SK-N-SH (cell line): ENCODE results near the gene C2CD3. TPM values are rescaled to one million over a fixed set of nuclear protein-coding genes. Genes with fewer than 3 reads are reported as not detected.

Source experiments
- CTCF ChIA-PET: fragments of 300-600, 350-600 bp; formaldehyde crosslinking; extraction: SDS; loops from one replicate; lab custom pipeline; 2021; lab: Yijun Ruan, JAX
- POLR2A ChIA-PET: fragments of 350-600 bp; sonication (Branson Sonifier 250); formaldehyde crosslinking; extraction: SDS; loops from one replicate; lab custom pipeline; 2020; ENCODE audit warnings: antibody characterized with exemption, inconsistent platforms; lab: Yijun Ruan, JAX
- DNase-seq: peaks from one replicate; pipeline ENCODE4 v3.0.0; 2012
- H2AFZ ChIP-seq: fragments of 200-600 bp; sonication (generic); 2 replicates; pipeline ENCODE4 v1.8.1; 2016; ENCODE audit warnings: antibody characterized with exemption, mild to moderate bottlenecking, low read depth
- H3F3A ChIP-seq: fragments of 200-600 bp; sonication (generic); replicated peaks from 2 replicates; pipeline ENCODE3; 2016; ENCODE audit warnings: antibody characterized with exemption, mild to moderate bottlenecking; ENCODE audit not compliant: insufficient read depth
- H3K27ac ChIP-seq, 2 experiments: fragments of 200-500 bp in 1 of 2; fragments of 200-600 bp in 1 of 2; sonication (Bioruptor generic) in 1 of 2; sonication (generic), shearing (Covaris generic) in 1 of 2; 2 replicates each; pipeline versions ENCODE4 v1.5.1 to v1.6.1; 2014 to 2016; ENCODE audit warnings: low read depth in 2 of 2, inconsistent platforms in 1 of 2, low read length in 1 of 2, mild to moderate bottlenecking in 1 of 2, mixed read lengths in 1 of 2
- H3K27me3 ChIP-seq: fragments of 200-600 bp; sonication (generic), shearing (Covaris generic); 2 replicates; pipeline ENCODE4 v1.6.1; 2016; ENCODE audit warnings: mixed run types; ENCODE audit not compliant: insufficient read depth
- H3K36me3 ChIP-seq, 2 experiments: fragments of 200-500 bp in 1 of 2; fragments of 200-600 bp in 1 of 2; sonication (Bioruptor generic) in 1 of 2; sonication (generic) in 1 of 2; replicated peaks in 1 of 2; 2 replicates each; pipeline versions ENCODE3 to v1.5.1; 2014 to 2016; ENCODE audit warnings: low read length in 1 of 2, mild to moderate bottlenecking in 1 of 2; ENCODE audit not compliant: insufficient read depth in 2 of 2, control insufficient read depth in 1 of 2
- H3K4me1 ChIP-seq, 2 experiments: fragments of 200-500 bp in 1 of 2; fragments of 200-600 bp in 1 of 2; sonication (Bioruptor generic) in 1 of 2; sonication (generic), shearing (Covaris generic) in 1 of 2; 2 replicates each; pipeline versions ENCODE4 v1.5.1 to v1.6.1; 2014 to 2016; ENCODE audit warnings: low read depth in 1 of 2, low read length in 1 of 2, mixed run types in 1 of 2; ENCODE audit not compliant: insufficient read depth in 2 of 2, control insufficient read depth in 1 of 2
- H3K4me2 ChIP-seq: fragments of 200-600 bp; sonication (generic), shearing (Covaris generic); 2 replicates; pipeline ENCODE4 v1.6.1; 2017; ENCODE audit warnings: mixed run types
- H3K4me3 ChIP-seq, 2 experiments: fragments of 200-500 bp in 1 of 2; fragments of 200-600 bp in 1 of 2; sonication (Bioruptor generic) in 1 of 2; sonication (generic), shearing (Covaris generic) in 1 of 2; 2 replicates each; pipeline versions ENCODE4 v1.5.1 to v1.8.1; 2014 to 2016; ENCODE audit warnings: low read depth in 2 of 2, inconsistent platforms in 1 of 2, low read length in 1 of 2, mild to moderate bottlenecking in 1 of 2, mixed read lengths in 1 of 2, moderate library complexity in 1 of 2
- H3K79me2 ChIP-seq: fragments of 200-600 bp; sonication (generic); 2 replicates; pipeline ENCODE4 v1.8.1; 2017; ENCODE audit warnings: mild to moderate bottlenecking; ENCODE audit not compliant: insufficient read depth
- H3K9ac ChIP-seq: fragments of 200-600 bp; sonication (generic); 2 replicates; pipeline ENCODE4 v1.6.1; 2017; ENCODE audit warnings: mixed run types
- H3K9me2 ChIP-seq: fragments of 200-600 bp; sonication (generic); 2 replicates; pipeline ENCODE4 v1.6.1; 2017; ENCODE audit warnings: mixed run types
- H3K9me3 ChIP-seq: fragments of 200-600 bp; sonication (generic); 2 replicates; pipeline ENCODE4 v1.6.1; 2017; ENCODE audit warnings: mixed run types, mild to moderate bottlenecking, moderate library complexity
- H4K20me1 ChIP-seq: fragments of 200-600 bp; sonication (generic); 2 replicates; pipeline ENCODE4 v1.6.1; 2017; ENCODE audit warnings: mild to moderate bottlenecking, mixed run types; ENCODE audit not compliant: insufficient read depth
- CHD2 ChIP-seq: fragments of 150-350 bp; IDR thresholded peaks from 2 replicates; pipeline ENCODE4 v1.6.1; 2018; ENCODE audit warnings: low read length; ENCODE audit not compliant: partially characterized antibody
- CTCF ChIP-seq: fragments of 200-600 bp; sonication (generic); IDR thresholded peaks from 2 replicates; pipeline ENCODE4 v1.6.1; 2017; ENCODE audit warnings: antibody characterized with exemption, mild to moderate bottlenecking, moderate library complexity
- ELF1 ChIP-seq: IDR thresholded peaks from 2 replicates; pipeline ENCODE4 v1.4.0; 2012
- EP300 ChIP-seq, 2 experiments: IDR thresholded peaks; 2 replicates each; pipeline versions ENCODE4 v1.4.0 to v1.6.1; 2012; ENCODE audit warnings: borderline replicate concordance in 1 of 2, low read depth in 1 of 2, low read length in 1 of 2
- EZH2phosphoT487 ChIP-seq: fragments of 200-600 bp; sonication (generic); IDR thresholded peaks from 2 replicates; pipeline ENCODE4 v1.6.1; 2017; ENCODE audit warnings: low read depth, mixed run types, mild to moderate bottlenecking, antibody characterized with exemption, moderate library complexity, borderline replicate concordance
- FOSL2 ChIP-seq: IDR thresholded peaks from 2 replicates; pipeline ENCODE4 v1.4.0; 2012; ENCODE audit warnings: low read depth, mild to moderate bottlenecking, moderate library complexity, borderline replicate concordance
- FOXJ3 ChIP-seq: sonication (generic); formaldehyde crosslinking; IDR thresholded peaks from 2 replicates; pipeline ENCODE4 v1.5.1; 2020; ENCODE audit warnings: mild to moderate bottlenecking, missing genetic modification reagents
- FOXM1 ChIP-seq: IDR thresholded peaks from 2 replicates; pipeline ENCODE4 v1.4.0; 2012; ENCODE audit warnings: low read depth, mild to moderate bottlenecking
- GABPA ChIP-seq: IDR thresholded peaks from 2 replicates; pipeline ENCODE4 v1.4.0; 2012; ENCODE audit warnings: low read depth, mild to moderate bottlenecking
- IRF3 ChIP-seq: fragments of 150-350 bp; IDR thresholded peaks from 2 replicates; pipeline ENCODE4 v1.6.1; 2016; ENCODE audit warnings: mild to moderate bottlenecking, low read depth, low read length
- NFIC ChIP-seq: IDR thresholded peaks from 2 replicates; pipeline ENCODE4 v1.4.0; 2012; ENCODE audit warnings: borderline replicate concordance
- RAD21 ChIP-seq: IDR thresholded peaks from 2 replicates; pipeline ENCODE4 v1.6.1; 2012; ENCODE audit warnings: mild to moderate bottlenecking, low read length
- RFX5 ChIP-seq: IDR thresholded peaks from 2 replicates; pipeline ENCODE4 v1.6.1; 2012; ENCODE audit warnings: mild to moderate bottlenecking, improper control_type of control experiment, low read length
- RXRA ChIP-seq: IDR thresholded peaks from 2 replicates; pipeline ENCODE4 v1.4.0; 2012; ENCODE audit warnings: low read depth, mild to moderate bottlenecking, borderline replicate concordance
- SIN3A ChIP-seq: IDR thresholded peaks from 2 replicates; pipeline ENCODE4 v1.6.1; 2012; ENCODE audit warnings: low read depth, mild to moderate bottlenecking, low read length, moderate library complexity, borderline replicate concordance
- TAF1 ChIP-seq: IDR thresholded peaks from 2 replicates; pipeline ENCODE4 v1.6.1; 2012; ENCODE audit warnings: low read depth, mild to moderate bottlenecking, low read length, moderate library complexity, borderline replicate concordance
- TEAD4 ChIP-seq: IDR thresholded peaks from 2 replicates; pipeline ENCODE4 v1.4.0; 2012; ENCODE audit warnings: mild to moderate bottlenecking, borderline replicate concordance; ENCODE audit not compliant: insufficient read depth
- USF2 ChIP-seq: fragments of 150-350 bp; IDR thresholded peaks from 2 replicates; pipeline ENCODE4 v1.6.1; 2017; ENCODE audit warnings: antibody characterized with exemption, low read length, low read depth, borderline replicate concordance
- ZBTB33 ChIP-seq: IDR thresholded peaks from 2 replicates; pipeline ENCODE4 v1.4.0; 2012; ENCODE audit warnings: low read depth, borderline replicate concordance
- WGBS: methylation state at CpG from one replicate; pipeline ENCODE4 v1.1.6; 2017; ENCODE audit warnings: low lambda C conversion rate; 5-methylcytosine and 5-hydroxymethylcytosine counted together
- polyA plus RNA-seq, 3 experiments: library from polyadenylated mRNA; depleted of rRNA; stranded (reverse); fragments of >200 nt; gene quantifications; 2 replicates each; pipeline ENCODE4 v1.2.3, GENCODE V29; 2012

Gene C2CD3
- polyA plus RNA-seq, 1 of the 3 experiments (the other 2 are of a cell fraction) = 7.0 TPM

GRCh38 chr11:74077193-74077592 lies 93.6 kb downstream of the C2CD3 start:
- Histone ChIP-seq H3K79me2 (no peaks in the 10 kb centered on the region), H3K4me3 (no peak overlapping the region), H2AFZ (no peak overlapping the region), H3K9ac (no peak overlapping the region), H3K27me3 (no peaks in the 10 kb centered on the region), H4K20me1 (no peaks in the 10 kb centered on the region), H3K36me3 (peaks cover 11 to 51% of the 10 kb centered on the region in 2 experiments), H3K4me2 (no peak overlapping the region), H3F3A (no peaks in the 10 kb centered on the region), H3K9me3 (no peaks in the 10 kb centered on the region), H3K4me1 (no peaks in the 10 kb centered on the region), H3K9me2 (no peaks in the 10 kb centered on the region), H3K27ac (no peak overlapping the region)
- DNase-seq = no peak
- ChIA-PET CTCF (no interaction called here), POLR2A (no interaction called here)
- WGBS = 98% methylated on average over 3 of the region's 3 CpGs
- TF ChIP-seq TEAD4 (no peak), EP300 (IDR thresholded peaks at IDR 0.05; ENCODE audit: borderline replicate concordance in 1 of 2, low read depth in 1 of 2, low read length in 1 of 2) (no peak), SIN3A (no peak), CTCF (no peak), FOXM1 (no peak), ELF1 (no peak), FOXJ3 (CRISPR knock-in tag) (no peak), FOSL2 (no peak), GABPA (no peak), TAF1 (no peak), IRF3 (no peak), RXRA (no peak), NFIC (no peak)

GRCh38 chr11:74072721-74073120 lies 98.1 kb downstream of the C2CD3 start:
- H3K36me3 ChIP-seq = peaks cover 14 to 46% of the 10 kb centered on the region in 2 experiments
- H3K27me3 ChIP-seq = no peaks in the 10 kb centered on the region
- H3K9ac ChIP-seq = no peak overlapping the region
- 100% methylated on average over 1 of the region's 1 CpG for WGBS
- H3K9me2 ChIP-seq = no peaks in the 10 kb centered on the region
- peaks cover 2% of the 10 kb centered on the region; the same call in 1 of the 2 replicates for H3K79me2 ChIP-seq
- TF ChIP-seq EZH2phosphoT487 = no peak
- no peak for TF ChIP-seq RAD21
- TF ChIP-seq USF2 = no peak
- no peak for TF ChIP-seq RFX5
- TF ChIP-seq FOXM1 = no peak
- no peak for TF ChIP-seq ELF1
- TF ChIP-seq CHD2 = no peak
- no peak for TF ChIP-seq ZBTB33
- no peak for TF ChIP-seq FOSL2
- TF ChIP-seq TAF1 = no peak
- TF ChIP-seq IRF3 = no peak
- no peaks in the 10 kb centered on the region for H4K20me1 ChIP-seq
- H3K4me1 ChIP-seq = peaks cover 0 to 15% of the 10 kb centered on the region in 2 experiments; a peak in 3 of 4 replicates
- no peak overlapping the region for H3K27ac ChIP-seq
- ChIA-PET CTCF (no interaction called here), POLR2A (interaction anchor here (0.7 kb wide), 1 partner anchor 1267 kb away, joined by 3 read pairs; no protein-coding TSS in a partner anchor)
- peaks cover 18% of the 10 kb centered on the region for H3F3A ChIP-seq
- no peak overlapping the region for H2AFZ ChIP-seq
- DNase-seq = no peak
- no peak overlapping the region for H3K4me3 ChIP-seq
- H3K4me2 ChIP-seq = no peak overlapping the region
- no peaks in the 10 kb centered on the region for H3K9me3 ChIP-seq
